RPMI7951 (cell line): ENCODE measurements around the gene RCN1. TPM values are rescaled to one million over a fixed set of nuclear protein-coding genes. Genes with fewer than 3 reads are reported as not detected.

ENCODE experiments used
- DNase-seq: peaks from one replicate; pipeline ENCODE4 v3.0.0-alpha.2; 2012; ENCODE audit warnings: low read depth
- total RNA-seq: library from RNA; depleted of rRNA; stranded (reverse); fragments of >200 nt; shearing (Covaris generic); gene quantifications from 2 replicates; pipeline ENCODE4 v1.2.3, GENCODE V29; 2014

The RCN1 gene
- total RNA-seq, 1 experiment from 2014 or later = 209 TPM

GRCh38 chr11:32153747-32154146 is 62.9 kb downstream of the RCN1 start:
- no peak for DNase-seq

- peak; percentile 47 for DNase-seq
These were observed 63.4 kb downstream of the RCN1 start for GRCh38 chr11:32154275-32154674.
